Activated CD8-positive, alpha-beta memory T cell treated with anti-CD3 and anti-CD28 coated beads for 48 hours (primary cell): ENCODE data around the gene SORCS1.
"Not testable (repeated sequence)": the region's sequence is repeated elsewhere in the genome, so short reads cannot be mapped to it uniquely, and the experiment has no call there.

Source experiments
- DNase-seq, 3 experiments: peaks; one replicate each; pipeline ENCODE4 v3.0.0-alpha.2; 2020; ENCODE audit warnings: low read depth in 2 of 3, low spot score in 2 of 3

The SORCS1 gene

DNA sequence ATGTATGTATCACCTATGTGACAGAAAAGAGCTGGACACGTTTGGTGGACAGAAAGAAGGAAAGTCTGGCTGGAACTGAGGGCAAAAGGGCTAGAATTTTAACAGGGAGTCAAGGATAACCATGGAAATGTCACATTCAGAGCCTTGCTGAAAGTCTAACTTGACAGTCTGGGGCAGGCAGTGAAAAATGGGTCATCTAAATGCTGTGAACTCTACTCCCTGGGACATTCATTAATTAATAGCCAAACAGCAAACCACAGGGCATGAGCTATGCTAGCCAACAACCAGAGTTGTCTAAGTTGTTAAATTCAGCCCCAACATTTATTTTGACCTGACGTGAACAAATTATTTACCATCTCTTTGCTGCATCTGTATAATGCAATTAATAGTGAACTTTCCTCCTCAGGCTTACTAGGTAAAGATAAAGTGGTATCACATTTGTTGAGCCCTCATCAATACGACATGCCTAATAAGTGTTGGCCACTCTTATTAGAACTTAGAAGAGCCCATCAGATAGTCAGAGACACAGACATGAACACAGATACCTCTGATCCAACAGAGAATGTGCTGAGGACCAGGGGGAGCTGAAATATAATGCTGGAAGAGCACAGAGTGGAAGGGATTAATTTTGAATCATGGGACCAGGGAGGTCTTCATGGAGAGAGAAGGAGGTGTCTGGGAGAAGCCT lies 109.9 kb downstream of the SORCS1 start:
- no peak for DNase-seq

DNA sequence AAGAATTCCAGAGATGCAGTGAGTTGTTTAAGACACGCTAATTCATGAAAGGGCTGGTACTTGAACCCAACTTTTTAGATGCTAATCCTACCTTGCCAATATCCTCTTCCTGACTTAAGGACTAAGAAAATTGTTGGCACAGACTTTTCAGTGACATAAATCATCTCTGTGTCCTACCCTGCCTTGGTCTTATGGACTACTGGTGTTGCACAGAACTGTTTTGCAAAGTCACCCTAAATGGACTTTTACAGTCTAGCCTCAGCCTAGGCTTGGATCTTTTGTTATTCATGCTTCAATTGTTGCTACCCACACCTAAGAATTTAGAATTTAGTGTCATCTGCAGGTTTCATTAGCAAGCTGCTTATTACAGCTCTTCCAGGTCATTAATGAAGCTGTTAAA lies 112.7 kb downstream of the SORCS1 start:
- no peak for DNase-seq

DNA sequence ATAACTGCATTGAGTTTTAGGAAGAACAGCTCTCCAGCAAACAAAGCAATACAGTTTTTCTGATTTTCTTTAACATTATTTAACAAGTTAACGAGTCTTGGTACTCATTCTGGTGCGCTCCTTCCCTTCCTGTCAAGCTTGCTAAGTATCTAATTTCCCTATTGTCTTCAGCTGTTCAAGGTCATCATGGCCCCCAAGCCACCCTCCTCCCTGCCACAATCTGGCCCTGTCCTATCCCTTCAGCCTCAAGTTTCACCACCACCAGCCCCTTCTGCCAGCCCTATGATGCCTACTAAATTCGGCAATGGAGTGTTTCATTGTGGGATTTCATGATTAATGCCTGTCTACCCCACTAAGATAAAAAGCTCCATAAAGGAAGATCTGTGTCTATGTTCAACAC lies 121.0 kb downstream of the SORCS1 start:
- no peak for DNase-seq

DNA sequence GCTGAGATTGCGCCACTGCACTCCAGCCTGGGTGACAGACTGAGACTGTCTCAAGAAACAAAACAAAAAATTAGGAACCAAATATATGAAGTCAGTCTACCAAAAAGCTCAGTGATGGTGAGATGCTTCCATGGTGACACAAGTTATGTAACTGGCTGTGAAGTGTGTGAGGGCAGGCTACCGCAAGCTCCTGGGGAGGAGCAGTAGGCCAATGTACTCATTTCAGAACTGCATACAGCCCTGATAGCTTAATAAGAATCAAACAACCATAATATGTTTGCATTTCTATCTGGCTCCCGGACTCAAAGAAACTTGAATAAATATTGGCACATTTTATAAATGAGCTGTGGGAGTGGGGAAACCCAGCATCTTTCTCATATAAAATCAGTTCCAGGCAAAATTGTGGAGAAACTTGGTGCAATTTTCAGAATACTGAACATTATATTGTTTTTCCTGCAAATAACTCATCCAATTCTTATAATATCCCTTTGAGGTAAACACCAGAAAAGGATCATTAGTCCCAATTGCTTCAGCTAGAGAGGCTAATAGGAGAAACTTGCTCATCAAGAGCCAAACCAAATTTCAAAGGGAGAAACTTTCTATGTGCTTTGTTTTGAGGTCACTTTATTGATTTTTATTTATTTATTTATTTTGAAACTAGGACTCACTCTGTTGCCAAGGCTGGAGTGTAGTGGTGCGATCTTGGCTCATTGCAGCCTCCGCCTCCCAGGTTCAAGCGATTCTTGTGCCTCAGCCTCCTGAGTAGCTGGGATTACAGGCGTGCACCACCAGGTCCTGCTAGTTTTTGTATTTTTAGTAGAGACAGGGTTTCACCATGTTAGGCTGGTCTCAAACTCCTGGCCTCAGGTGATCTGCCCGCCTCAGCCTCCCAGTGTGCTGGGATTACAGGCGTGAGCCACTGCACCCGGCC lies 127.0 kb downstream of the SORCS1 start:
- no peak for DNase-seq

DNA sequence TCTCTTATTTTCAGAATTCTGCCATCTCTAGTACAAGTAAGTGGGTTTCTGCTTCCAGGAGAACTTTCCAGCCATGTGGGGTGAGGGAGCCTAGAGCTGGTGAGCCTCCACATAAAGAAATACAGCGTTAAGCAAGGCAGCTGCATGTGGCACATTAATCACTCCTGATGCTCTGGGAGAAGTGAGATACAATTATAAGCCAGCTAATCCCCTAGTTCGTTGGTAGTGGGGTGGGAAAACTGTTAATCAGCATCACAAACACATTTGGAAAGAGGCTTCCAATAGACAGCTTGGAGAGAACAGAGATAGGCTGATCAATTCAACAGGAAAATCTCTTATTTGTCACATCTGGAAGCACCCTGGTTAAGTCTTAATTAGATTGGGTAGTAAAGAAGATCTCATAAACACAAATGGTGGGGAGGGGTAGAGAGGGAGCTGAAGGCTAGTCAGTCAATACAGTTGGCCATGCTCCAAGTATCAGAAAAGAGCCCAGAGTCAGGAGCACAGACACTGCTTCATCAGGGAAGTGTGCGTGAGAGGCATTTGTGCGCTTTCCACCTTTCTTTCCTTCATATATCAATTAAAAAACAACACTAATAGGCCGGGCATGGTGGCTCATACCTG lies 130.6 kb downstream of the SORCS1 start:
- no peak for DNase-seq

DNA sequence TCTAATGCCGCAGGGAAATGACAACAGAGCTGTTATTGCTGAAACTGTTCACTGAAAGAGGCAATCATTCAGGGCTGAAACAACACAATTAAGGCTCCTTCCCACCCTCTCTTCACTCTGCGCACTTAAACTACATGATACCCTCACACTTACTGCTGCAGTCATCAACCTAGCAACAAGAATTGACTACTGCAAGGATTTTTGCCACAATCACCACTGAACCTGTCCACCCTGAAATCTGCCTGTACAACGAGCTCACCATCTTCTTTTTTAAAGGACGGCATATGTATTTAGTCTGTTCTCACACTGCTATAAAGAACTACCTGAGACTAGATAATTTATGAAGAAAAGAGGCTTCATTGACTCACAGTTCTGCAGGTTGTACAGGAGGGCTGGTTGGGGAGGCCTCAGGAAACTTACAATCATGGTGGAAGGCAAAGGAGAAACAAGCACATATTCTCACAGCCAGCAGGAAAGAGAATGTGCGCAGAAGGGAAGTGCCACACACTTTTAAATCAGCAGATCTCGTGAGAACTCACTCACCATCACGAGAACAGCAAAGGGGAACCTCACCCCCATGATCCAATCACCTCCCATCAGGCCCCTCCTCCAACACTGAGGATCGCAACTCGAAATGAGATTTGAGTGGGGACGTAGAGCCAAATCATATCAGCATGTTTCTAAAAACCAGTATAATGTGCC lies 131.7 kb downstream of the SORCS1 start:
- DNase-seq: no peak

DNA sequence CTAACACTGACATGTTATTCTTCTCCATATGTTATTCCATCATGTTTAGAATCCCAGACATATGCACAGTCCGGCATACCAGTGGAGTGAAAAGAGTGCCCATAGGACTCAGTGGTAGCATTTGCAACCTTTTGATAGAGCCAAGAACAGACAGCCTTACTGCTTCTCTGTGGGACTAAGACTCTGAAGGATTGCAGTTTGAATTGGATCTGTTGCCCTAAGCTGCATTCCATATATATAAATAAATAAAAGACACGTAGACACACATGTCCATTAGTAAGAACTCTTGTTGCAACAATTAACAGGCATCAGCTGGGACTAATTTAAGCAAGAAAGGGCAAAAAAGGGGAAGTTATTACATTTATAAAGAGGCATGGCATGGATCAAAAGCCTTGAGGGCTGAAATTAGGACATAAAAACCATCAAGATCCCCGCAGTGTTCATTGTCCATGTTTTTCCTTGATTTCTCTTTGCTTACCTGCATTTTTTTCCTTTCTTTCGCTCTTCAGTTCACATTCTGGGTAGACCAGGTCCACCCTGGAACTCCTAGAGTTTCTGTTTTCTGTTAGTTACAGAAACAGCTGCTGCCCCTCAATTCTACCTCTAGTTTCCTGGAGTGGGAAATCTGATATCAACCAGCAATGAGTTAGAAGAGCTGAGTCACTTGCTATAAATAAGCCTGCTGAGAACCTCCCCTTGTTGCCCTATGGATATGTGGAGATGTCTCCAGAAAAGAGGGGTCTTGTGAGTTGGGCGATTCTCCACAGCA lies 132.4 kb downstream of the SORCS1 start:
- DNase-seq: no peak

DNA sequence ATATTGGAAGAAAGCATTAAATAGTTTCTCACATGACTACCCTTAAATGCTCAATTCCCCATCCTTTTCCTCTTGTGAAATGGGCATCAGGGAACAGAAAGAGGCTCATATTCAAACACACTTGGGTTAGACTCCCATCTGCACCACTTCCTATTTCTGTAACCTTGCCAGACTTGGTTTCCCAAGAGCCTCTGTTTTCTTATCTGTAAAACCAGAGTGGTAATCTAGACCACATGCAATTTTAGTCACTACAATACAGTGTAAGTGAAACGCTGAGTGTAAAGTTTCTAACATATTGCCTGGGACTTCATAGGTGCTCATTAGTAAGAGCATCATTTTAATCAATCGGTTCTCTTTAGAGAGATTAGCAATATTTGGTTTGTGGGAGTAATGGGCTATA lies 136.3 kb downstream of the SORCS1 start:
- no peak for DNase-seq

DNA sequence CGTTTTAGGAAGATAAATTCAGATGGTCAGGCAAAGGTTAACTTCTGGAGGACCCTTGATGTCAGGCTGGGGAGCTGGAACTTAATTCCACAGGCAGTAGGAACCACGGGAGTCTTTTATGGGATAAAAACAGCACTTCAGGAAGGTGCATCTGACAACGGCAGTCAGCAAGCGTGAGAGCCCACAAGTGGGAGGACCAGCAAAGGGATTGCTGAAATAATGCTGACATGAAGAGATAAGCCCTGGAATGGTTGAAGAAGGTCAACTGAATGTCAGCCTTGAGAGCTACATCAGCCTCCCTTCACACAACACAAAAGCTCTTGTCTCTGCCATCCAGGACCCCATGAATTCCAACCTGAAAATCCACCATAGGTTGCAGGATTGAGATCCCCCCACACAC lies 138.8 kb downstream of the SORCS1 start:
- DNase-seq: no peak

DNA sequence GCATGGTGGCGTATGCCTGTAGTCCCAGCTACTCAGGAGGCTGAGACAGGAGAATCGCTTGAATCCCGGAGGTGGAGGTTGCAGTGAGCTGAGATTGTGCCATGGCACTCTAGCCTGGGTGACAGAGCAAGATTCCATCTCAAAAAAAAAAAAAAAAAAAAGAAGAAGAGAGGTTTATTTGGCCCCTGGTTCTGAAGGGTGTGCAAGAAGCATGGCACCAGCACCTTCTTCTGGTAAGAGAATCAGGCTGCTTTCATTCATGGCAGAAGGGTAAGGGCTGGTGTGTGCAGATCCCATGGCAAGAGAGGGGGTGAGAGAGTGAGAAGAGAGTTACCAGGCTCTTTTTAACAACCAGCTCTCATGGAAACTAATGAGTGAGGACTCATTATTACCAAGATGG lies 140.5 kb downstream of the SORCS1 start:
- not testable (repeated sequence) for DNase-seq

DNA sequence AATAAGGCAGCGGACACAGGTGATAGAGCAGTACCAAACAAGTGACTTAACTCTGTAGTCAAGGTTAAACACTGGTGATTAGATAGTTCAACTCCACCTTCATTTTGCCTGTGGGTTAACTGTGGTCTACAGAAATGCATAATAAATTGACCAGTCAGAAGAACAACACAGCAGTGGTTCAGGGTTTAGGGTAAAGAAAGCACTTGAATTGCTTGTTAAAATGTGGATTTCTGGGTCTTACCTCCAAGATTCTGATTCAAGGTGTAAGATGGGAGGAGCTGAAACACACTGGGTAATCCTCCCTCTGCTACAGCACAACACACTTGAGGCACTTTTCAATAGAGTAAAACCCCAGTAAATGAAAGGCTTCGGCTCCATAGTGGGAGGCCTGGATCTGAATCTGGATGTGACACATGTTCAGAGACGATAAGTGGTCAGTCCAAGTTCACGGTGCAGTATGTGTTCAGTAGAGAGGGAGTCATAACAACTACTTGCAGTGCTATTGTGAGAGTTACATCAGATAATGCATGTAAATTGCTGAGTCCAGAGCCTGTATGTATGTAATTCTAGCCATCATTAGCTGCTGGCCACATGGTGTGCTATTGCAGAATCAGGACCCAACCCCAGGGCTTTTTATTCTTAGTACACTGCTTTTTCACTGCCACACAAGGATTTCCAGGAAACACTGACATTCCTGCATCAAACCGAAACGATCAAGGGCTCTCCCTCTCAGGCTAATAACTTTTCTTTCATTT lies 141.7 kb downstream of the SORCS1 start:
- no peak for DNase-seq

DNA sequence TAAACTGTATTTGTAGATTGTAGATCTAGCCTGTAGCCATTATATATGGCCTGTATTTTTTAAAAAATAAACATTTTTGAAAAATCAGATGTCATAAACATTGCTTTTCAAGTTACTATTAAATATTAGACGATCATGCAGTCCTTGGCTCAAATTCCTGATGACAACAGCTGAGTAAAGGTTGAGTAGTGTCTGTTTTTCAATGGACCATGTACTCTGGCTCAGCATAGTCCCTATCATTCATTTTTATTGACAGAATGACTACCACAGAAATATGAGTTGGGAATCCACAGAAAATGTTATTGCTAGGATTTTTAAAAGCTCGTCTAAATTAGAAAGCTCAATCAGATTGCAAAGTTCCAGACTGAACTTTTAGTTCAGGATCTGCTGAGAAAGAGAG lies 145.4 kb downstream of the SORCS1 start:
- DNase-seq: no peak

DNA sequence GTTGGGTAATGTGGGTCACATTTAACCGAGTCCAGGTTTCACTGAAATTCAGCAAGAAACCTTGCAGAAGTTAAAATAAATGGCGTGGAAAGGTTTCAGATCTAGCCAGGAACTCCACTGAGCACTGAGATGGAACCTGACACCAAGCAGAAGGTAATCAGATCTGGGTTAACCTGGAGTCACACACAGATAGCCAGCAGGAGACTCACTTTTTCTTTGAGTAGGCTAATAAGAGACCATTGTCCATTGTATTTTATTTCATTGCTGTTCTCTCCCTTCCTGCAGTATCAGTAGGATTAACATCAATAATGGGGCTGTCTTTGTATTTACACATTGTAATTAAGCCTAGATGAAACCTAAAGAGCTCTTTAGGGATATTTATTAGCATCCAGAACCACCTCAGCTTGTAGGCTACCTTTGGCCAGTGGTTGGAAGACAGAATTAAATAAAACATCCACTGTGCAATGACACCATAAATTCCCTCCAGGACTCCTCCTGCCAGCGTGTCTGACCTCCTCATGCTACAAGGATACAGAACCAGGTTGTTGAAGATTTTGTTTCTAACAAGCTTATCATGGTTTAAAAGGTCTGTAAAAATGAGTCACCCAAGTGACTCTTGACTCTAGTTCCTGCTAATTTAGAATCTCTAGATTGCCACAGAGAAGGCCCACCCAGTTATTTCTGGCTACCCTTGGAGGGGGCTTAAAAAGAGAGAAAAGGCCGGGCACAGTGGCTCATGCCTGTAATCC lies 151.1 kb downstream of the SORCS1 start:
- no peak for DNase-seq

DNA sequence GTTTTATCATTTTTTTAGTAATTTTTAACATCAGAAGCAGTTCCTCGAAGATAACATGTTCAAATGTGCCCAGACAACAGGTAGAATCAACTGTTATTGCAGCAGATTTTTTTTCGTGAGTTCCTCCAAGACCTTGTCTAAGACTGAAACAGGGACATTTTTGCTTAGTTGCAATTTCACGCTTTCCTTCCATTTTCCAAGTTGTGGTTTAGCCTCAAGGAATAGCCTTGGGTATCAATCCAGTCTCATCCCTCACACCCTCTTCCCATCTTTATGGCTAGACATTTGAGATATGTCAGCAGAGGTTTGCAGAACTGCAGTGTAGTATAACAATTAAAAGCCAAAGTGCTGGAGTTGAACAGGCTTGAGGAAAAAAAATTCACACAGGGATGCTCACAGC lies 152.5 kb downstream of the SORCS1 start:
- no peak for DNase-seq

DNA sequence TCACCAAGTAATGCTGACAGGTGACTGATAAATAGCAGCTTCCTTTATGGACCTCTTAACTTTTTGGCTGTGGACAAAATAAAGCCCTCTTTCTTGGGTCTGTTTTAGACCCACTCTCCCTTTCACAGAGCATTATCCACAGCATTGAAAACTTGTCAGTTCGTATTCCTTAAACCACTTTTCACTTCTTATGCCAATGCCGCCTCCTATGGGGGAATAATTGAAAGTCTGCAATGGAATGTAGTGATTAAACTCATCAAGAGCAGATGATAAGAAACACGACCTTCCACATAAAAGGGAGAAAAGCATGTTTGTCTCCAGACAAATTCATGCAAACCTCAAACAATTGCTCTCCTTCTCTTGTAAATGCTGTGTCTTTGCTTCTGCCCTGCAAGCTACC lies 153.4 kb downstream of the SORCS1 start:
- no peak for DNase-seq

DNA sequence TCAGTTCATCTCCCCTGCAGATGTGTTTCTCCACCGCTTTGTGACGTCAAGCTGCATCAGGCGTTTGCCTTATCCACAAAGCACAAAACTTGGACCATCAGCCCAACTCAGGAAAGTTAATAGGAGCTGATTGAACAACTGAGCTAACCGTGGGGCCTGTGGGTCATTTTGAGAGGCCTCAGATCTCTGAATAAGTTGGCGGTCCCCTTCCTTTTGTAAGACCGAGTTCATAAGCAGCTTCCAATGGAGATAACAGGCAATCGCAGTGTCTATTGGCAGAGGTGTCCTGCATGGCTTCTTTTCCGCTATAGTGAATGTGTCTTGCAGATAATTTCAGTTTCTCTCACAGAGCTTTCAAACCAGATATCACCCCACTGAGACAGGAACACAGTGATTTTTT lies 154.0 kb downstream of the SORCS1 start:
- no peak for DNase-seq

DNA sequence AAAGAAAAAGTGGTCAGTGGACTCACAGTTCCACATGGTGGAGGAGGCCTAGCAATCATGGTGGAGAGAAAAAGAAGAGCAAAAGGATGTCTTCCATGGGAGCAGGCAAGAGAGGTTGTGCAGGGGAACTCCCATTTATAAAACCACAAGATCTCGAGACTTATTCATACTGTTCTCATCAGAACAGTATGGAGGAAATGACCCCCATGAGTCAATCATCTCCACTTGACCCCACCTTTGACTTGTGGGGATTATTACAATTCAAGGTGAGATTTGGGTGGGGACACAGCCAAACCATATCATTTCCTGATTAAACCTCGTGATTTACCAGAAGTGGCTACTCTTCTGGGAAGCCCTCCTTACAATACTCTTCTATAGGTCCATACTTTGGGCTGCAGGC lies 160.1 kb downstream of the SORCS1 start:
- DNase-seq: no peak

DNA sequence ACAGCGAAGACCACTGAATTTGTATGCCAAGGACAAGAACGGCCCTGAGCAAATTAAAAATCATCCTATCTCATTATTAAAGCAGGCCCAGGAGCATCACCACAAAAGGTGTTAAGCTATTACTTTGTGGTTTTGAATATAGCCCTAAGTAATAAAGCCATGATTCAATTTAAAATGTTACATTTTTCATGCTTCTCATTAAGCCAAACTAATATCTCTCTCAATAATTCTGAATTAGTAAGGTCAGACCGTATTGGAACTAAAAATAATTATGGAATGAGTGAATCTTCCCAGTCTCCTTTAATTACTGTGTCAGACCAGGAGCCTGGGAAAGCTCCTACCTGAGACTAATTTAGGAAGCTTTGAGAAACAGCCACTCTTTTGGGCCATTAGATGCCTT lies 162.4 kb downstream of the SORCS1 start:
- no peak for DNase-seq

DNA sequence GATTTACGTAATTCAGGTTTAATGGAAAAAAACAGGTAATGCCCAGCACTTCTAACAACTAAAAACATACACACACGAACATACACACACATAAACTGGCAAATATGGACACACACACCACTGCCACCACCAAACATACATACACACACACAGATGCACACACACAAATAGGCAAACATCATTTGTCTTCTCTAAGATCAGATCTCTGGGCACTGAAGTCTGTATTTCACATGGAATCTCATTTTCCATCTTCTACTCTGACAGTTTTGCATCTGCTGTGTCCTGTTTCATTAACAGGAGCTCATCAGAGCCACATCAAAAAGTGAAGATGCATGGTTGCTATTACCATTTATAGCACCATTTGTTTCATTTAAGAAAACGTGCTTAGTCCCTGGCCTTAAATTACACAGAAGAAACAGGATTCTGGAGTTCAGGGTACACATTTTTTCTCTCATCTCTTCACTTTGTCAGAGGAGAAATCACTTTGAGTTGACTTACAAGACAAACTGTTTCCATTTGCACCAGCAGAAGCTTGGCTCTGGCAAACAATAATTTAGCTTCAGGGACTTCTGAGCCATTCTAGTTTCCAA lies 165.3 kb downstream of the SORCS1 start:
- DNase-seq: no peak
